Endothelial cell of umbilical vein (primary cell): ENCODE data around the gene IGFBP1. TPM values are rescaled to one million over a fixed set of nuclear protein-coding genes. Genes with fewer than 3 reads are reported as not detected.

Source experiments
- BruUV-seq: library from RNA; stranded (reverse); fragments of 400-500 nt; replicated peaks from 2 replicates; lab custom pipeline; 2021; lab: Mats Ljungman, UMichigan
- CTCF ChIA-PET: fragments of 300-600, 350-600 bp; sonication (Branson Sonifier 250); formaldehyde crosslinking; loops from one replicate; lab custom pipeline; 2021; ENCODE audit warnings: antibody characterized with exemption, inconsistent platforms; lab: Charles Lee
- POLR2A ChIA-PET: fragments of 300-600, 350-600 bp; sonication (Branson Sonifier 250); formaldehyde crosslinking; loops from one replicate; lab custom pipeline; 2021; ENCODE audit warnings: antibody characterized with exemption, inconsistent platforms; lab: Charles Lee
- DNase-seq: peaks from one replicate; pipeline ENCODE4 v3.0.0-alpha.2; 2011; ENCODE audit warnings: low read depth, low spot score
- FAIRE-seq: peaks from 2 replicates; lab custom pipeline; 2011; peaks lifted over from hg19 to GRCh38; lab: Jason Lieb, UNC
- H2AFZ ChIP-seq: 2 replicates; pipeline ENCODE4 v1.6.0; 2012; ENCODE audit warnings: low read depth, low read length, control low read depth, inconsistent platforms
- H3K27ac ChIP-seq: 2 replicates; pipeline ENCODE4 v1.5.1; 2011; ENCODE audit warnings: low read depth, mild to moderate bottlenecking, control low read depth, low read length, moderate library complexity; ENCODE audit not compliant: insufficient read depth
- H3K27me3 ChIP-seq, 2 experiments: 2 replicates each; pipeline versions ENCODE4 v1.6.0 to v1.6.1; 2011; ENCODE audit warnings: low read length in 2 of 2, mixed read lengths in 1 of 2; ENCODE audit not compliant: control insufficient read depth in 2 of 2, insufficient read depth in 2 of 2
- H3K36me3 ChIP-seq, 2 experiments: 2 replicates in 1 of 2; 3 replicates in 1 of 2; pipeline ENCODE4 v1.5.1; 2011; ENCODE audit warnings: low read length in 2 of 2, mild to moderate bottlenecking in 1 of 2, moderate library complexity in 1 of 2; ENCODE audit not compliant: control insufficient read depth in 2 of 2, insufficient read depth in 2 of 2; ENCODE audit errors: extremely low read depth in 1 of 2
- H3K4me1 ChIP-seq: 3 replicates; pipeline ENCODE4 v1.5.1; 2011; ENCODE audit warnings: mild to moderate bottlenecking, low read length; ENCODE audit not compliant: control insufficient read depth, insufficient read depth; ENCODE audit errors: extremely low read depth
- H3K4me2 ChIP-seq: 2 replicates; pipeline ENCODE4 v1.6.1; 2011; ENCODE audit warnings: low read length, control low read depth, mixed read lengths; ENCODE audit not compliant: insufficient read depth
- H3K4me3 ChIP-seq, 3 experiments: fragments of 200-600 bp in 1 of 3; sonication (generic), shearing (Covaris generic) in 1 of 3; replicated peaks in 1 of 3; 2 replicates each; pipeline ENCODE4 v1.5.1; 2011 to 2016; ENCODE audit warnings: control low read depth in 3 of 3, low read length in 3 of 3, mild to moderate bottlenecking in 2 of 3, inconsistent platforms in 1 of 3, low read depth in 1 of 3, moderate library complexity in 1 of 3; ENCODE audit not compliant: insufficient read depth in 1 of 3
- H3K79me2 ChIP-seq: 2 replicates; pipeline ENCODE4 v1.6.0; 2012; ENCODE audit warnings: low read length, inconsistent platforms; ENCODE audit not compliant: control insufficient read depth, insufficient read depth
- H3K9ac ChIP-seq: replicated peaks from 2 replicates; pipeline ENCODE3; 2011; ENCODE audit warnings: low read length, control low read depth; ENCODE audit not compliant: insufficient read depth; ENCODE audit errors: extremely low read depth
- H3K9me1 ChIP-seq: replicated peaks from 3 replicates; pipeline ENCODE4 v1.6.0; 2011; ENCODE audit warnings: mild to moderate bottlenecking, low read length; ENCODE audit not compliant: control insufficient read depth, insufficient read depth; ENCODE audit errors: extremely low read depth
- H3K9me3 ChIP-seq: replicated peaks from 2 replicates; pipeline ENCODE4 v1.5.1; 2012; ENCODE audit warnings: low read length, inconsistent platforms; ENCODE audit not compliant: control insufficient read depth, insufficient read depth
- H4K20me1 ChIP-seq: replicated peaks from 2 replicates; pipeline ENCODE3; 2011; ENCODE audit warnings: mild to moderate bottlenecking, low read length; ENCODE audit not compliant: control insufficient read depth, insufficient read depth; ENCODE audit errors: extremely low read depth
- CTCF ChIP-seq, 2 donors: IDR thresholded peaks; 1 replicate in 1 of 2; 2 replicates in 1 of 2; pipeline ENCODE4 v1.5.1; 2011; ENCODE audit warnings: low read length in 2 of 2, mild to moderate bottlenecking in 2 of 2, moderate library complexity in 2 of 2, control low read depth in 1 of 2, inconsistent platforms in 1 of 2, low read depth in 1 of 2; ENCODE audit not compliant: insufficient read depth in 1 of 2; ENCODE audit errors: extremely low read depth in 1 of 2
- EZH2 ChIP-seq: IDR thresholded peaks from 2 replicates; pipeline ENCODE4 v1.6.1; 2012; ENCODE audit warnings: borderline replicate concordance, low read depth, mild to moderate bottlenecking, moderate library complexity, low read length, inconsistent platforms; ENCODE audit not compliant: severe bottlenecking
- FOS ChIP-seq: IDR thresholded peaks from 2 replicates; pipeline ENCODE4 v1.6.1; 2011; ENCODE audit warnings: mild to moderate bottlenecking, low read length, moderate library complexity, borderline replicate concordance; ENCODE audit not compliant: insufficient read depth
- GATA2 ChIP-seq: IDR thresholded peaks from 2 replicates; pipeline ENCODE4 v1.7.0; 2011; ENCODE audit warnings: low read depth, mild to moderate bottlenecking, moderate library complexity, mixed read lengths, low read length; ENCODE audit not compliant: insufficient read length, insufficient read depth
- JUN ChIP-seq: IDR thresholded peaks from 2 replicates; pipeline ENCODE4 v1.6.1; 2011; ENCODE audit warnings: borderline replicate concordance, low read depth; ENCODE audit not compliant: insufficient read length, insufficient read depth
- MAX ChIP-seq: IDR thresholded peaks from 2 replicates; pipeline ENCODE4 v1.6.1; 2011; ENCODE audit not compliant: insufficient read depth, insufficient read length
- MYC ChIP-seq: IDR thresholded peaks from one replicate; pipeline ENCODE4 v1.6.1; 2011; ENCODE audit warnings: mild to moderate bottlenecking, low read depth, low read length
- POLR2A ChIP-seq: IDR thresholded peaks from 2 replicates; pipeline ENCODE4 v1.6.1; 2012; ENCODE audit warnings: low read depth, mild to moderate bottlenecking, control low read depth, low read length
- POLR2AphosphoS5 ChIP-seq: IDR thresholded peaks from 2 replicates; pipeline ENCODE4 v1.6.1; 2012; ENCODE audit warnings: low read depth, mild to moderate bottlenecking, control low read depth, low read length, moderate library complexity; ENCODE audit not compliant: insufficient read depth
- dilution Hi-C: fragments of 300-500 bp; cut with MboI; formaldehyde crosslinking; loops from one replicate; pipeline ENCODE4 v1.15.0; 2019; ENCODE audit warnings: low sequenced_read_pairs; ENCODE audit not compliant: extremely low pct_ligation_motif_present
- intact Hi-C: fragments of 100-400 bp; cut with micrococcal nuclease; formaldehyde crosslinking; loops from one replicate; pipeline ENCODE4 v1.10.0; 2022
- polyA plus RNA-seq, 4 experiments: library from polyadenylated mRNA; depleted of rRNA in 3 of 4; stranded (reverse) in 3 of 4; unstranded in 1 of 4; fragments of >200 nt; gene quantifications; 2 replicates each; pipeline versions ENCODE4 v1.2.1 to v1.2.3, GENCODE V29; 2011 to 2012; ENCODE audit warnings: missing spikeins in 1 of 4
- total RNA-seq: library from RNA; stranded (reverse); gene quantifications from 2 replicates; pipeline ENCODE4 v1.2.3, GENCODE V29; 2021

The IGFBP1 gene
- total and polyA plus RNA-seq, 2 donors (not counting 3 experiments of a cell fraction or from before 2014, with no cell fraction given): 0.57 to 4.0 TPM

- Histone ChIP-seq H3K9me3 (no peaks in the 10 kb centered on the region), H3K79me2 (no peaks in the 10 kb centered on the region), H3K27me3 (peaks cover 0 to 2% of the 10 kb centered on the region in 2 experiments), H3K36me3 (no peaks in the 10 kb centered on the region), H3K4me1 (peaks cover 40% of the 10 kb centered on the region), H3K27ac (no peak overlapping the region), H4K20me1 (no peaks in the 10 kb centered on the region), H3K4me2 (no peak overlapping the region), H3K9ac (no peak overlapping the region), H3K4me3 (no peak overlapping the region), H2AFZ (no peak overlapping the region), H3K9me1 (no peaks in the 10 kb centered on the region)
- POLR2A ChIA-PET: no interaction called here
- intact Hi-C loops: loop anchor here (1.0 to 5.0 kb wide), 5 partner anchors 26 to 1361 kb away; no protein-coding TSS in a partner anchor
- dilution Hi-C loops: no loop called here
- FAIRE-seq (no peak), DNase-seq (no peak)
- TF ChIP-seq POLR2A: no peak
- no peak for TF ChIP-seq FOS
- TF ChIP-seq POLR2AphosphoS5: no peak
- no peak for TF ChIP-seq EZH2
- TF ChIP-seq CTCF (IDR thresholded peaks at IDR 0.05; ENCODE audit: extremely low read depth in 1 of 2, insufficient read depth in 1 of 2, low read depth in 1 of 2, low read length in 2 of 2): no peak
- TF ChIP-seq JUN: no peak
- TF ChIP-seq MYC: no peak
- no peak for TF ChIP-seq MAX
- TF ChIP-seq GATA2: no peak
- CTCF ChIA-PET: interaction anchor here (0.9 to 6.1 kb wide), 12 partner anchors 10 to 1363 kb away, joined by 3 to 100 read pairs (median 4); partner anchors contain the start of genes CCDC201 and IGFBP3
- BruUV-seq: no TSS peak
Observed at GRCh38 chr7:45891462-45892402, 3.4 kb downstream of the IGFBP1 start.
